ENCODE data around the gene RUNX1.

DNA sequence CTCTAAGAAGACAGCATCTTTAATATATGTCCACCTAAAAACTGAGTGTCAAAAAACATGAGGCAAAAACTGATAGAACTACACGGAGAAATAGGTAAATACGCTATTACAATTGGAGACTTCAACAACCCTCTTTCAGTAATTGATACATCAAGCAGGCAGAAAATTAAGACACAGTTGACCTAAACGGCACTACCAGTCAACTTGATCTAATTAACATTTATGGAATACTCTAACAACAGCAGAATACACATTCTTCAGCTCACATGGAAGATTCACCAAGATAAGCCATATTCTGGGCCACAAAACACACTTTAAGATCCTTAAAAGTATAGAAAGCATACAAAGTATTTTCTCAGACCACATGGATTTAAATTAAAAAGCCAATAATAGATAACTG lies 242.7 kb downstream of the RUNX1 start:
- TF ChIP-seq, protein P1, sequence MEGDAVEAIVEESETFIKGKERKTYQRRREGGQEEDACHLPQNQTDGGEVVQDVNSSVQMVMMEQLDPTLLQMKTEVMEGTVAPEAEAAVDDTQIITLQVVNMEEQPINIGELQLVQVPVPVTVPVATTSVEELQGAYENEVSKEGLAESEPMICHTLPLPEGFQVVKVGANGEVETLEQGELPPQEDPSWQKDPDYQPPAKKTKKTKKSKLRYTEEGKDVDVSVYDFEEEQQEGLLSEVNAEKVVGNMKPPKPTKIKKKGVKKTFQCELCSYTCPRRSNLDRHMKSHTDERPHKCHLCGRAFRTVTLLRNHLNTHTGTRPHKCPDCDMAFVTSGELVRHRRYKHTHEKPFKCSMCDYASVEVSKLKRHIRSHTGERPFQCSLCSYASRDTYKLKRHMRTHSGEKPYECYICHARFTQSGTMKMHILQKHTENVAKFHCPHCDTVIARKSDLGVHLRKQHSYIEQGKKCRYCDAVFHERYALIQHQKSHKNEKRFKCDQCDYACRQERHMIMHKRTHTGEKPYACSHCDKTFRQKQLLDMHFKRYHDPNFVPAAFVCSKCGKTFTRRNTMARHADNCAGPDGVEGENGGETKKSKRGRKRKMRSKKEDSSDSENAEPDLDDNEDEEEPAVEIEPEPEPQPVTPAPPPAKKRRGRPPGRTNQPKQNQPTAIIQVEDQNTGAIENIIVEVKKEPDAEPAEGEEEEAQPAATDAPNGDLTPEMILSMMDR (IDR thresholded peaks at IDR 0.05 in 8 of 11, conservative IDR thresholded peaks at IDR 0.05 in 3 of 11) = no peak
- TF ChIP-seq POLR2AphosphoS5 (IDR thresholded peaks at IDR 0.05) (no peak), POLR2A (IDR thresholded peaks at IDR 0.05) (no peak)

All from spleen (tissue), 7 donors.